ENCODE results near the gene GLB1L2. TPM values are rescaled to one million over a fixed set of nuclear protein-coding genes. Genes with fewer than 3 reads are reported as not detected.

The GLB1L2 gene
- total RNA-seq, 2 experiments from 2014 or later, result 3.9 to 4.2 TPM

DNA sequence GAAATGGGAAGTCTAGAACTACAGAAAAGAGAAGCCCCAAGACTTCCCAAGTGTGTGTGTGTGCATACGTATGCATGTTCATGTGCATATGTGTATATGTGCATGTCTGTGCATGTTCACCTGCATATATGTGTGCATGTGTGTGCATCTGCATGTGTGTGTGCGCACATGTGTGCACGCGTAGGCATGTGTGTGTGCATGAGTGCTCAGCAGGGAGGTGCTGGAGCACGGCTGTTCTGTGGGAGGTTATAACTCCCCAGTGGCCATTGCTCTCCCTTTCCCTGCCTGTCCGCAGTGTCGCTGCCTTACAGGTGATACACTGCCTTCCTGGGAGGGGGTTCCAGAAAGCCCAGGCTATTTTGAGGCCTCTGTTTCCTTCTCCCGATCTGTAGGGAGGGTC lies 50.5 kb downstream of the GLB1L2 start:
- Mint-ChIP-seq H3K4me1 (peaks cover 16% of the 10 kb centered on the region), H3K27ac (no peak overlapping the region), H3K27me3 (peaks cover 9% of the 10 kb centered on the region), H3K9me3 (ENCODE audit: low read depth) (no peaks in the 10 kb centered on the region), H3K36me3 (ENCODE audit: low read depth) (no peaks in the 10 kb centered on the region), H3K4me3 (no peak overlapping the region)
- no peak for ATAC-seq
- DNase-seq, result no peak
- CTCF ChIA-PET, result no interaction called here
- intact Hi-C loops (cut with DNase I, micrococcal nuclease), result no loop called here
- POLR2A ChIA-PET, result no interaction called here

DNA sequence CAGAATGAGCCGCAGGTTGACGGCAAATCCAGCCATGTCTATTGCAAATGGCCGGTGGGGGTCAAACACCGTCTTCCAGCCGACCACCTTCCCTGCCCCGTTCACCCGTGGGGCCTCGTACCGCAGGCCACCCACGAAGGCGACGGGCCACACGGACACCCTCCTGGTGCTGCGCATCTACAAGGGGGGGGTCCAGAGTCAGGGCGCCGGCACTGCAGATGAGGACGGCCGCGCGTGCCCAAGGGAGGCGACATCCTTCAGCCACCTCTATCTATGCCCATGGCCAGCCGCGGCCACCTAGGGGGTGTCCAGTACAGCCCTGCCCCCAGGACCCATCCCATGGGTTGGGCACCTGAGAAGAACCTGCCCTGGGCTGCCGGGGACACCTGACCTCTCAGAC lies 51.0 kb downstream of the GLB1L2 start:
- no peak for ATAC-seq
- intact Hi-C loops (cut with DNase I, micrococcal nuclease), result no loop called here

DNA sequence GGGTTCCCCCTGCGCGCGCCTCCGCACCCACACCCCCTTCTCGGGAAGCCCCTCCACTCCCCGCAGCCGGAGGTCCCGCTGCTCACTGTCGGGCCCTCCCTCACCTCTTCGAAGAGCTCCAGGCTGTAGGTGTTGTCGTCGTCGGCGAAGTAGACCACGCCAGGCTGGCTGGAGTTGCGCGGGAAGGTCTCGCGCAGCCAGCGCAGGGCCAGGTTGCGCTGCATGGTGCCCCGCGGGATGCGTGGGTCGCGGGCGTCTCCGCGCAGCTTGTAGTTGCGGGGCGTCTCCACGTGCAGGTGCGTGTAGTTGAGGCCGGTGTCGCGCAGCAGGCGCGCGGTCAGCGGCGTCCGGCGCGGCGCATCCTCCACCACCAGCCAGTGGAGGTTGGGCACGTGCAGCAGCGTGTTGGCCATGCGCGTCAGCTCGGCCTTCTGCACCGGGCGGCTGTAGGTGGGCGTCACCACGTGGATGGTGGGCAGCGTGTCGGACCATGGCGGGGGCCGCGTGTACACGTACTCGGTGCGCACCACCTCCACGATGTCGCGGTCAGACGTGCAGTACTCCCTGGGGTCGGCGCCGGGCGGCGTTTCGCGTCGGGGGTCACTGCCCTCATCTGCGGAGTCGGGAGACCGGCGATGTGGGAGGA lies 51.9 kb downstream of the GLB1L2 start:
- no peak overlapping the region for H3K4me3 Mint-ChIP-seq
- POLR2A ChIA-PET, result no interaction called here
- H3K27ac Mint-ChIP-seq, result no peak overlapping the region
- intact Hi-C loops (cut with DNase I, micrococcal nuclease), result no loop called here
- H3K36me3 Mint-ChIP-seq (ENCODE audit: low read depth), result no peaks in the 10 kb centered on the region
- DNase-seq (no peak), ATAC-seq (no peak)
- H3K27me3 Mint-ChIP-seq, result peaks cover 11% of the 10 kb centered on the region
- CTCF ChIA-PET, result interaction anchor here (0.7 kb wide), 1 partner anchor 381 kb away, joined by 3 read pairs; no protein-coding TSS in a partner anchor
- no peaks in the 10 kb centered on the region for H3K9me3 Mint-ChIP-seq (ENCODE audit: low read depth)
- H3K4me1 Mint-ChIP-seq, result peaks cover 17% of the 10 kb centered on the region

More for the DNA sequence above, 51.0 kb downstream of the GLB1L2 start:
- Mint-ChIP-seq H3K27ac (no peak overlapping the region), H3K4me1 (peaks cover 17% of the 10 kb centered on the region), H3K27me3 (peaks cover 11% of the 10 kb centered on the region), H3K4me3 (no peak overlapping the region), H3K9me3 (ENCODE audit: low read depth) (no peaks in the 10 kb centered on the region), H3K36me3 (ENCODE audit: low read depth) (no peaks in the 10 kb centered on the region)
- ChIA-PET CTCF (interaction anchor here (0.6 to 0.7 kb wide), 2 partner anchors 9 to 380 kb away, joined by 3 read pairs; no protein-coding TSS in a partner anchor), POLR2A (no interaction called here)
- no peak for DNase-seq

- H3K4me3 Mint-ChIP-seq, result no peak overlapping the region
- intact Hi-C loops (cut with DNase I, micrococcal nuclease), result no loop called here
- ChIA-PET POLR2A (no interaction called here), CTCF (no interaction called here)
- peaks cover 17% of the 10 kb centered on the region for H3K4me1 Mint-ChIP-seq
- no peak for ATAC-seq
- no peak overlapping the region for H3K27ac Mint-ChIP-seq
- H3K36me3 Mint-ChIP-seq (ENCODE audit: low read depth), result no peaks in the 10 kb centered on the region
- H3K27me3 Mint-ChIP-seq, result peaks cover 11% of the 10 kb centered on the region
- DNase-seq, result no peak
- no peaks in the 10 kb centered on the region for H3K9me3 Mint-ChIP-seq (ENCODE audit: low read depth)
Observed at GRCh38 chr11:134384406-134384805, 52.6 kb downstream of the GLB1L2 start.

GRCh38 chr11:134385171-134385570 lies 53.4 kb downstream of the GLB1L2 start:
- ATAC-seq (no peak), DNase-seq (no peak)
- no peak overlapping the region for H3K4me3 Mint-ChIP-seq
- ChIA-PET POLR2A (no interaction called here), CTCF (no interaction called here)
- H3K9me3 Mint-ChIP-seq (ENCODE audit: low read depth), result no peaks in the 10 kb centered on the region
- H3K27ac Mint-ChIP-seq, result no peak overlapping the region
- no peaks in the 10 kb centered on the region for H3K36me3 Mint-ChIP-seq (ENCODE audit: low read depth)
- H3K4me1 Mint-ChIP-seq, result peaks cover 17% of the 10 kb centered on the region
- intact Hi-C loops (cut with DNase I, micrococcal nuclease), result no loop called here
- peaks cover 11% of the 10 kb centered on the region for H3K27me3 Mint-ChIP-seq

GRCh38 chr11:134385774-134386565 lies 54.2 kb downstream of the GLB1L2 start:
- no peak for DNase-seq

GRCh38 chr11:134386945-134387344 lies 55.2 kb downstream of the GLB1L2 start:
- no peaks in the 10 kb centered on the region for H3K9me3 Mint-ChIP-seq (ENCODE audit: low read depth)
- ChIA-PET CTCF (interaction anchor here (0.6 to 0.9 kb wide), 4 partner anchors 20 to 165 kb away, joined by 3 read pairs; no protein-coding TSS in a partner anchor), POLR2A (no interaction called here)
- ATAC-seq (no peak), DNase-seq (no peak)
- intact Hi-C loops (cut with DNase I, micrococcal nuclease), result no loop called here
- H3K4me1 Mint-ChIP-seq, result peaks cover 17% of the 10 kb centered on the region
- peaks cover 11% of the 10 kb centered on the region for H3K27me3 Mint-ChIP-seq
- no peaks in the 10 kb centered on the region for H3K36me3 Mint-ChIP-seq (ENCODE audit: low read depth)
- H3K4me3 Mint-ChIP-seq, result no peak overlapping the region
- no peak overlapping the region for H3K27ac Mint-ChIP-seq

More at GRCh38 chr11:134385774-134386565, 54.2 kb downstream of the GLB1L2 start:
- no peak for ATAC-seq
- intact Hi-C loops (cut with DNase I, micrococcal nuclease), result no loop called here
- no peak overlapping the region for H3K4me3 Mint-ChIP-seq
- peaks cover 17% of the 10 kb centered on the region for H3K4me1 Mint-ChIP-seq
- H3K9me3 Mint-ChIP-seq (ENCODE audit: low read depth), result no peaks in the 10 kb centered on the region
- ChIA-PET POLR2A (no interaction called here), CTCF (interaction anchor here (0.9 kb wide), 1 partner anchor 21 kb away, joined by 3 read pairs; no protein-coding TSS in a partner anchor)
- no peaks in the 10 kb centered on the region for H3K36me3 Mint-ChIP-seq (ENCODE audit: low read depth)
- peaks cover 11% of the 10 kb centered on the region for H3K27me3 Mint-ChIP-seq
- H3K27ac Mint-ChIP-seq, result no peak overlapping the region

DNA sequence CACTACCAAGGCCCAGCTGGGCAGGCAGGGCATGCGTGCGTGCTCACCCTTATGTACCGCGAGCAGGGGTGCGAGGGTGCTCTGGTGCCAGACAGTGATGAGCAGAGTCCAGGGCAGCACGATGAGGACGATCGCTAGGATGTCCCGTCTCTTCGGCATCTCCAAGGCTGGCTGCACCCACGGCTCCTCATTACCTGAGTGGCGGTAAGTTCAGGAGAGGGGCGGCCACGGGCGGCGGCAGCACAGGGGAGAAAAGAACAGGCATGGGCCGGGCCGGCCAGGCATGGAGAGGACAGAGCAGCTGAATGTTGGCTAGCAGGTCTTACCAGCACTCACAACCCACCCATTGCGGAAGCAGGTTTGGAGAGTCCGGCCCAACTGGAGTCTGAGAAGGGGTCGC lies 55.7 kb downstream of the GLB1L2 start:
- DNase-seq (no peak), ATAC-seq (no peak)
- CTCF ChIA-PET, result interaction anchor here (0.7 kb wide), 1 partner anchor 60 kb away, joined by 3 read pairs; no protein-coding TSS in a partner anchor
- POLR2A ChIA-PET, result no interaction called here
- H3K4me3 Mint-ChIP-seq, result no peak overlapping the region
- peaks cover 17% of the 10 kb centered on the region for H3K4me1 Mint-ChIP-seq
- peaks cover 11% of the 10 kb centered on the region for H3K27me3 Mint-ChIP-seq
- H3K27ac Mint-ChIP-seq, result no peak overlapping the region
- intact Hi-C loops (cut with DNase I, micrococcal nuclease), result no loop called here
- H3K9me3 Mint-ChIP-seq (ENCODE audit: low read depth), result no peaks in the 10 kb centered on the region
- H3K36me3 Mint-ChIP-seq (ENCODE audit: low read depth), result no peaks in the 10 kb centered on the region

DNA sequence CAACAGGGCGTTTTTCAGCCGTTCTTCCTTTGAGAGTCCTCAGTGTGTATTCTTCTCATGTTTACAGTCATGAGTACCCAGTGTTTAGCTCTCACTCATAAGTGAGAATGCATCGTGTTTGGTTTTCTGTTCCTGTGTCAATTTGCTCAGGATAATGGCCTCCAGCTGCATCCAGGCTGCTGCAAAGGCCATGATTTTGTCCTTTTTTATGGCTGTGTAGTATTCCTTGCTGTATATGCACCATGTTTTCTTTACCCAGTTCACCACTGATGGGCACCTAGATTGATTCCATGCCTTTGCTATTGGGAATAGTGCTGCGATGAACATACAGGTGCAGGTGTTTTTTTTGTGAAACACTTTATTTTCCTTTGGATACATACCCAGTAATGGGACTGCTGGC lies 56.8 kb downstream of the GLB1L2 start:
- H3K4me3 Mint-ChIP-seq, result no peak overlapping the region
- intact Hi-C loops (cut with DNase I, micrococcal nuclease), result no loop called here
- ATAC-seq (no peak), DNase-seq (no peak)
- peaks cover 11% of the 10 kb centered on the region for H3K27me3 Mint-ChIP-seq
- peaks cover 17% of the 10 kb centered on the region for H3K4me1 Mint-ChIP-seq
- ChIA-PET POLR2A (interaction anchor here (0.6 kb wide), 1 partner anchor 616 kb away, joined by 3 read pairs; no protein-coding TSS in a partner anchor), CTCF (no interaction called here)
- H3K9me3 Mint-ChIP-seq (ENCODE audit: low read depth), result no peaks in the 10 kb centered on the region
- H3K27ac Mint-ChIP-seq, result no peak overlapping the region
- H3K36me3 Mint-ChIP-seq (ENCODE audit: low read depth), result no peaks in the 10 kb centered on the region

DNA sequence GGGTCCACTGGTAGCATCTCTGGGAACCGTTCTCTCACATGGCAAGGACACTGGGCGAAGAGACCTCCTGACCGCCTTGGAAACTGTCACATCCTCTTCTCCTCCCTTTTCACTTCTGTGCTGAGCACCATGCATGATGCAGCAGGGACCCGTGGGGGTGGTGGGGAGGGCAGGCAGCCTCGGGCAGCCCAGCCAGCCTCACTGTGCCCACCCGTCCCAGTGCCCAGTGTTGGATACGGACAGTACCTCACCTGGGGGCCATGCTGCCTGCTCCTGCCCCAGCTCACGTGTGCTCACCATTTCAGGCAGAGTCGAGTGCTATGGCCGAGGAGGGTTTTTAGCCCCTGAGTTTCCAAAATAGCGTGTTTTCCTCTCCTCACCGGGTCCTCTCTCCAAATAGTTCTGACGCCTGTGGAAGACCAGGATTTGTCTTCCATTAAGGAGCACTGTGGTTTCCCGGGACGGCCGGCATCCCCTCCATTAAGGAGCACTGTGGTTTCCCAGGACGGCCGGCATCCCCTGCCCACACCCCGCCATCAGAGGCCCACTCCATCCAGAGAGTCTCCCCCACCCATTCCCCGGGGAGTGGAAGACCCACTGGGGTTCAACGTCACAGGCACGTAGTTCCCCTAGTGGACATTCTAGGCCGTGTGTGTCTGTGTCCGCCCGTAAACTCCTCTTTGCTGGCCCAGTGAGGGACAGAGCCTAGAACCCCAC lies 57.8 kb downstream of the GLB1L2 start:
- H3K4me3 Mint-ChIP-seq, result no peak overlapping the region
- ChIA-PET CTCF (no interaction called here), POLR2A (interaction anchor here (0.6 kb wide), 1 partner anchor 614 kb away, joined by 3 read pairs; no protein-coding TSS in a partner anchor)
- H3K9me3 Mint-ChIP-seq (ENCODE audit: low read depth), result no peaks in the 10 kb centered on the region
- H3K27me3 Mint-ChIP-seq, result peaks cover 10% of the 10 kb centered on the region
- ATAC-seq, result no peak
- no peak for DNase-seq
- H3K4me1 Mint-ChIP-seq, result peaks cover 17% of the 10 kb centered on the region
- no peaks in the 10 kb centered on the region for H3K36me3 Mint-ChIP-seq (ENCODE audit: low read depth)
- intact Hi-C loops (cut with DNase I, micrococcal nuclease), result no loop called here
- no peak overlapping the region for H3K27ac Mint-ChIP-seq

DNA sequence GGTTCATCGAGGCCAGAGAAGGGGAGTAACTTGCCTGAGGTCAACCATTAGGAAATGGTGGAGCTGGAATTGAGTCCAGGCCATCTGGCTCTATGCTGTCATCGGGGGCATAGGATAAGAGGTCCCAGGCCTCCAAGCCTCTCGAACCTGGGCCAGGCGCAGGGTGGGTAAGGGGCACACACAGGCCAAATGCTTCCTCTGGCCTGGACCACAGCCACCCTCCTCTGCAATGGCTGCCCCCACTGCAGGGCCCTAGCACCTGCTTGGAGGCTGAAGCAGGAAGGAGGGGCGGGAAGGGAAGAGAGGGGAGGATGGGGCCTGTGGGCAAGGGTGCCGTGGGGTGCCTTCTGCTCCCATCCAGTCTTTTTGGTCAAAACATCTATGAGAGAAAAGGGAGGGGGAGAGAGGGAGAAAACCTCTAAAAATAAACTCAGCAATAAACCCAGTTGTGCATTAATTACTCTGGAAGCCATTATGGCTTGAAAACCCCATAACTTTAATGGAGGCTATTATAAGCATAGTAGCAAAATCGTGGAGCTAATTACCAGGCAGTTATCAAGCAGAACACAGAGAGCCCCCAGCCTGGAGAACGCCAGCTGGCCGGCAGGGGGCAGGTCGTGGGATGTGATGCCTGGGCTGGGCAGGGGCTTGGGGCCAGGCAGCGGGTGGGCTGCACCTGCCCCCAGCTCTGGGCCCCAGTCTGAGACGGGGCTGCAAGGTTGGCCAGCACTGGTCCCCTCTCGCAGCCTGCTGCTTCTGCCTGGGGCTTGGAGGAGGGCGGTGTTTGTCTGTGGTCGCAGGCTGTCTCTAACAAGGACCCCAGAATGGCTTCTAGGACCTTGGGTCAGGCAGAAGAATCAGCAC lies 59.1 kb downstream of the GLB1L2 start:
- Mint-ChIP-seq H3K27me3 (peaks cover 6% of the 10 kb centered on the region), H3K4me1 (peaks cover 15% of the 10 kb centered on the region), H3K4me3 (no peak overlapping the region), H3K27ac (no peak overlapping the region), H3K9me3 (ENCODE audit: low read depth) (no peaks in the 10 kb centered on the region), H3K36me3 (ENCODE audit: low read depth) (no peaks in the 10 kb centered on the region)
- DNase-seq, result no peak
- CTCF ChIA-PET, result interaction anchor here (0.5 kb wide), 1 partner anchor 117 kb away, joined by 3 read pairs; no protein-coding TSS in a partner anchor
- POLR2A ChIA-PET, result interaction anchor here (0.6 kb wide), 1 partner anchor 136 kb away, joined by 3 read pairs; no protein-coding TSS in a partner anchor
- intact Hi-C loops (cut with DNase I, micrococcal nuclease), result no loop called here
- no peak for ATAC-seq
